HepG2 (cell line): ENCODE measurements around the gene SLC17A6. TPM values are rescaled to one million over a fixed set of nuclear protein-coding genes. Genes with fewer than 3 reads are reported as not detected.

Experiments used
- ATAC-seq: fragments of 200-7000 bp; cut with Tn5 transposase; 3 replicates; pipeline ENCODE4 v1.9.1; 2020; ENCODE audit warnings: mild to moderate bottlenecking, moderate library complexity
- BruUV-seq: library from RNA; stranded (reverse); fragments of 400-500 nt; replicated peaks from 2 replicates; lab custom pipeline; 2021; lab: Mats Ljungman, UMichigan
- CTCF ChIA-PET: fragments of 300-600 bp; formaldehyde crosslinking; extraction: SDS; loops from one replicate; lab custom pipeline; 2021; ENCODE audit warnings: low total read pairs, inconsistent platforms, low intra/inter-chr PET ratio; lab: Yijun Ruan, JAX
- POLR2A ChIA-PET: fragments of 350-600 bp; sonication (Branson Sonifier 250); formaldehyde crosslinking; loops from one replicate; lab custom pipeline; 2020; ENCODE audit warnings: antibody characterized with exemption, inconsistent platforms; lab: Yijun Ruan, JAX
- DNase-seq: peaks from one replicate; pipeline ENCODE4 v3.0.0-alpha.2; 2015; ENCODE audit warnings: low spot score
- FAIRE-seq: peaks from 3 replicates; lab custom pipeline; 2011; peaks lifted over from hg19 to GRCh38; lab: Jason Lieb, UNC
- H2AFZ ChIP-seq: one replicate; pipeline ENCODE4 v1.6.1; 2011; ENCODE audit warnings: low read length, inconsistent platforms
- H3K27ac ChIP-seq: fragments of 300-600 bp; 3 replicates; pipeline ENCODE4 v1.8.0; 2011; ENCODE audit warnings: mixed run types, mild to moderate bottlenecking, mixed read lengths, low read length, inconsistent platforms; ENCODE audit not compliant: insufficient read depth; ENCODE audit errors: extremely low read length
- H3K27me3 ChIP-seq, 2 experiments: fragments of 200-600 bp in 1 of 2; 2 replicates in 1 of 2; 3 replicates in 1 of 2; pipeline versions ENCODE4 v1.6.0 to v1.8.0; 2011; ENCODE audit warnings: low read length in 2 of 2, mild to moderate bottlenecking in 2 of 2, moderate library complexity in 2 of 2, inconsistent platforms in 1 of 2; ENCODE audit not compliant: insufficient read depth in 2 of 2, control insufficient read depth in 1 of 2
- H3K36me3 ChIP-seq, 2 experiments: fragments of 200-600 bp in 1 of 2; replicated peaks in 1 of 2; 2 replicates in 1 of 2; 3 replicates in 1 of 2; pipeline versions ENCODE4 v1.5.1 to v1.8.0; 2011; ENCODE audit warnings: low read length in 2 of 2, inconsistent platforms in 1 of 2; ENCODE audit not compliant: insufficient read depth in 2 of 2, control insufficient read depth in 1 of 2
- H3K4me1 ChIP-seq: 2 replicates; pipeline ENCODE4 v1.5.1; 2012; ENCODE audit warnings: low read length, inconsistent platforms; ENCODE audit not compliant: insufficient read depth
- H3K4me2 ChIP-seq: 2 replicates; pipeline ENCODE4 v1.6.0; 2011; ENCODE audit warnings: low read depth, low read length, inconsistent platforms
- H3K4me3 ChIP-seq, 3 experiments: fragments of 200-600 bp in 1 of 3; sonication (generic), shearing (Covaris generic) in 1 of 3; replicated peaks in 1 of 3; 2 replicates each; pipeline ENCODE4 v1.5.1; 2011 to 2016; ENCODE audit warnings: low read length in 3 of 3, inconsistent platforms in 2 of 3, low read depth in 2 of 3, mild to moderate bottlenecking in 2 of 3, control low read depth in 1 of 3, mixed read lengths in 1 of 3; ENCODE audit not compliant: insufficient read depth in 1 of 3
- H3K79me2 ChIP-seq: one replicate; pipeline ENCODE4 v1.6.1; 2011; ENCODE audit warnings: low read length, inconsistent platforms; ENCODE audit not compliant: insufficient read depth
- H3K9ac ChIP-seq: 2 replicates; pipeline ENCODE4 v1.6.0; 2011; ENCODE audit warnings: mild to moderate bottlenecking, low read depth, low read length, inconsistent platforms; ENCODE audit not compliant: insufficient read depth
- H3K9me3 ChIP-seq: 2 replicates; pipeline ENCODE4 v1.5.1; 2012; ENCODE audit warnings: mild to moderate bottlenecking, low read length
- H4K20me1 ChIP-seq: 2 replicates; pipeline ENCODE4 v1.6.0; 2011; ENCODE audit warnings: inconsistent platforms, mild to moderate bottlenecking, low read length, moderate library complexity; ENCODE audit not compliant: insufficient read depth
- CCDC6 ChIP-seq: sonication (generic); formaldehyde crosslinking; IDR thresholded peaks from 2 replicates; pipeline ENCODE4 v1.8.1; 2022; ENCODE audit warnings: mild to moderate bottlenecking, missing genetic modification reagents, moderate library complexity
- FOXA3 ChIP-seq: IDR thresholded peaks from 2 replicates; pipeline ENCODE4 v1.6.1; 2016; ENCODE audit warnings: missing genetic modification reagents, missing compliant biosample characterization
- KDM6A ChIP-seq: IDR thresholded peaks from 2 replicates; pipeline ENCODE4 v1.6.1; 2016; ENCODE audit warnings: low read depth
- KMT2B ChIP-seq: IDR thresholded peaks from 2 replicates; pipeline ENCODE4 v1.6.1; 2016; ENCODE audit warnings: missing genetic modification reagents, missing compliant biosample characterization
- MTA3 ChIP-seq: sonication (generic); formaldehyde crosslinking; IDR thresholded peaks from 2 replicates; pipeline ENCODE4 v1.4.0; 2020; ENCODE audit warnings: missing genetic modification reagents
- NFIC ChIP-seq: IDR thresholded peaks from 2 replicates; pipeline ENCODE4 v1.6.1; 2012; ENCODE audit warnings: mild to moderate bottlenecking, low read length, inconsistent platforms
- NPAS2 ChIP-seq: sonication (generic); formaldehyde crosslinking; IDR thresholded peaks from 2 replicates; pipeline ENCODE4 v1.8.0; 2022; ENCODE audit warnings: mild to moderate bottlenecking, missing genetic modification reagents, borderline replicate concordance
- NR1H2 ChIP-seq: sonication (generic); formaldehyde crosslinking; IDR thresholded peaks from 2 replicates; pipeline ENCODE4 v1.8.1; 2022; ENCODE audit warnings: low read depth, missing genetic modification reagents, borderline replicate concordance
- PAX8 ChIP-seq: sonication (generic); formaldehyde crosslinking; IDR thresholded peaks from 2 replicates; pipeline ENCODE4 v1.8.0; 2022; ENCODE audit warnings: mild to moderate bottlenecking, missing genetic modification reagents, borderline replicate concordance
- POLR2AphosphoS2 ChIP-seq: IDR thresholded peaks from 2 replicates; pipeline ENCODE4 v1.6.1; 2011; ENCODE audit warnings: low read depth, low read length, improper control_type of control experiment
- SRSF9 ChIP-seq: fragments of 200-400 bp; formaldehyde crosslinking; IDR thresholded peaks from 2 replicates; pipeline ENCODE4 v1.6.1; 2018; ENCODE audit warnings: borderline replicate concordance, mild to moderate bottlenecking, low read depth, low read length; ENCODE audit not compliant: insufficient read depth, poor library complexity, severe bottlenecking
- ZNF292 ChIP-seq: sonication (generic); formaldehyde crosslinking; IDR thresholded peaks from 2 replicates; pipeline ENCODE4 v1.8.1; 2022; ENCODE audit warnings: mild to moderate bottlenecking, low read depth, missing genetic modification reagents, borderline replicate concordance
- ZNF670 ChIP-seq: sonication (generic); formaldehyde crosslinking; IDR thresholded peaks from 2 replicates; pipeline ENCODE4 v1.8.0; 2022; ENCODE audit warnings: mild to moderate bottlenecking, missing genetic modification reagents, borderline replicate concordance
- ZNF746 ChIP-seq: sonication (generic); formaldehyde crosslinking; IDR thresholded peaks from 2 replicates; pipeline ENCODE4 v1.8.0; 2022; ENCODE audit warnings: mild to moderate bottlenecking, missing genetic modification reagents
- ZNF75D ChIP-seq: sonication (generic); formaldehyde crosslinking; IDR thresholded peaks from 2 replicates; pipeline ENCODE4 v1.8.1; 2023; ENCODE audit warnings: missing genetic modification reagents, mild to moderate bottlenecking, borderline replicate concordance
- ZNF777 ChIP-seq: sonication (generic); formaldehyde crosslinking; IDR thresholded peaks from 2 replicates; pipeline ENCODE4 v1.4.0; 2020; ENCODE audit warnings: missing genetic modification reagents
- WGBS: methylation state at CpG from one replicate; pipeline ENCODE4 v1.1.6; 2017; ENCODE audit warnings: low lambda C conversion rate; 5-methylcytosine and 5-hydroxymethylcytosine counted together
- in situ Hi-C: cut with HindIII; loops from 2 replicates; pipeline ENCODE4 v1.10.0; 2017; ENCODE audit warnings: low pct_unique_long_range_greater_than_20kb; ENCODE audit not compliant: extremely low pct_ligation_motif_present
- intact Hi-C: fragments of 100-400 bp; cut with micrococcal nuclease; formaldehyde crosslinking; loops from one replicate; pipeline ENCODE4 v1.10.0; 2022; ENCODE audit not compliant: unreplicated experiment
- polyA plus RNA-seq, 8 experiments: library from polyadenylated mRNA; depleted of rRNA in 3 of 8; stranded (reverse) in 7 of 8; unstranded in 1 of 8; fragments of >200 nt; fragmentation: Illumina TruSeq in 4 of 8; extraction: Trizol in 4 of 8; gene quantifications; 2 replicates each; pipeline versions ENCODE4 v1.2.1 to v1.2.3, GENCODE V29; 2011 to 2016; ENCODE audit warnings: low read depth in 4 of 8, missing spikeins in 1 of 8, mixed read lengths in 1 of 8; ENCODE audit not compliant: insufficient read depth in 1 of 8
- total RNA-seq, 5 experiments: library from RNA; depleted of rRNA; stranded (reverse); fragments of >200 nt; fragmentation: Illumina TruSeq; extraction: Trizol; gene quantifications; 2 replicates each; pipeline ENCODE4 v1.2.3, GENCODE V29; 2016; ENCODE audit warnings: low read depth in 1 of 5
- TF ChIP-seq, protein P1 (sequence below): IDR thresholded peaks from 2 replicates; pipeline ENCODE4 v1.6.1; 2012; ENCODE audit warnings: low read length, improper control_type of control experiment
- TF ChIP-seq, protein P2 (sequence below): sonication (generic); formaldehyde crosslinking; IDR thresholded peaks from 2 replicates; pipeline ENCODE4 v1.4.0; 2020; ENCODE audit warnings: mild to moderate bottlenecking, missing genetic modification reagents
- TF ChIP-seq, protein P3 (sequence below): sonication (generic); formaldehyde crosslinking; IDR thresholded peaks from 2 replicates; pipeline ENCODE4 v1.5.0; 2020; ENCODE audit warnings: missing genetic modification reagents, mild to moderate bottlenecking, borderline replicate concordance

Gene SLC17A6
- total and polyA plus RNA-seq, 2 of the 13 experiments (the other 11 are each of a cell fraction or from before 2014, with no cell fraction given) = not detected

DNA sequence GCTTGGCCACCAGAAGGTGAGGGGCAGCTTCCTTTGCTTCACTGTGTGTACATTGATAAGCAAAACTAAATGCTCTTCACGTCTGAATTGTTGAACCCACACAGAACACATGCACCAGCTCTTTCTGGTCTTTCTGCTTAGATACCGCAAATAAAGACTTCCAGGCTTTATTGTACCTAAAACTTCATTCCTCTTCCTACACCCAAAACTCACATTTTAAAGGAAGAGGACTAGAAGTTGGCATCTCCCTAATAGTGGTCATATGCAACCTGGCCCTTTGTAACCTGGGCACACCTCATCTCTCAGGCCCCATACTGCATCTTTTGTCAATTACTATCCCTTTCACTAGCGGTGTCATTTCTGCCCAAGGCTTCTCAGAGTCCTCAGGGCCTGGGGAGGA is 5.9 kb downstream of the SLC17A6 start:
- no TSS peak for BruUV-seq
- FAIRE-seq = no peak
- intact Hi-C loops = no loop called here
- H4K20me1 ChIP-seq = no peaks in the 10 kb centered on the region
- ChIA-PET CTCF (no interaction called here), POLR2A (no interaction called here)
- H3K4me2 ChIP-seq = no peak overlapping the region
- 2% methylated on average over 3 of the region's 3 CpGs for WGBS
- no peak for ATAC-seq
- H3K27ac ChIP-seq = no peak overlapping the region
- no peaks in the 10 kb centered on the region for H3K36me3 ChIP-seq
- H3K9ac ChIP-seq = no peak overlapping the region
- peaks cover 10 to 40% of the 10 kb centered on the region in 2 experiments; a peak in 4 of 5 replicates for H3K27me3 ChIP-seq
- no peaks in the 10 kb centered on the region for H3K9me3 ChIP-seq
- in situ Hi-C loops = no loop called here
- no peaks in the 10 kb centered on the region for H3K4me1 ChIP-seq
- no peaks in the 10 kb centered on the region for H3K79me2 ChIP-seq
- TF ChIP-seq NR1H2 (no peak), ZNF75D (CRISPR knock-in tag) (no peak), POLR2AphosphoS2 (no peak), ZNF670 (CRISPR knock-in tag) (no peak), CCDC6 (CRISPR knock-in tag) (no peak), ZNF777 (CRISPR knock-in tag) (no peak), NFIC (no peak), MTA3 (CRISPR knock-in tag) (no peak), KDM6A (CRISPR knock-in tag) (no peak), PAX8 (CRISPR knock-in tag) (no peak), NPAS2 (CRISPR knock-in tag) (no peak), ZNF746 (no peak), ZNF292 (CRISPR knock-in tag) (no peak), KMT2B (no peak), SRSF9 (no peak), FOXA3 (CRISPR knock-in tag) (no peak)
- TF ChIP-seq, protein P1, sequence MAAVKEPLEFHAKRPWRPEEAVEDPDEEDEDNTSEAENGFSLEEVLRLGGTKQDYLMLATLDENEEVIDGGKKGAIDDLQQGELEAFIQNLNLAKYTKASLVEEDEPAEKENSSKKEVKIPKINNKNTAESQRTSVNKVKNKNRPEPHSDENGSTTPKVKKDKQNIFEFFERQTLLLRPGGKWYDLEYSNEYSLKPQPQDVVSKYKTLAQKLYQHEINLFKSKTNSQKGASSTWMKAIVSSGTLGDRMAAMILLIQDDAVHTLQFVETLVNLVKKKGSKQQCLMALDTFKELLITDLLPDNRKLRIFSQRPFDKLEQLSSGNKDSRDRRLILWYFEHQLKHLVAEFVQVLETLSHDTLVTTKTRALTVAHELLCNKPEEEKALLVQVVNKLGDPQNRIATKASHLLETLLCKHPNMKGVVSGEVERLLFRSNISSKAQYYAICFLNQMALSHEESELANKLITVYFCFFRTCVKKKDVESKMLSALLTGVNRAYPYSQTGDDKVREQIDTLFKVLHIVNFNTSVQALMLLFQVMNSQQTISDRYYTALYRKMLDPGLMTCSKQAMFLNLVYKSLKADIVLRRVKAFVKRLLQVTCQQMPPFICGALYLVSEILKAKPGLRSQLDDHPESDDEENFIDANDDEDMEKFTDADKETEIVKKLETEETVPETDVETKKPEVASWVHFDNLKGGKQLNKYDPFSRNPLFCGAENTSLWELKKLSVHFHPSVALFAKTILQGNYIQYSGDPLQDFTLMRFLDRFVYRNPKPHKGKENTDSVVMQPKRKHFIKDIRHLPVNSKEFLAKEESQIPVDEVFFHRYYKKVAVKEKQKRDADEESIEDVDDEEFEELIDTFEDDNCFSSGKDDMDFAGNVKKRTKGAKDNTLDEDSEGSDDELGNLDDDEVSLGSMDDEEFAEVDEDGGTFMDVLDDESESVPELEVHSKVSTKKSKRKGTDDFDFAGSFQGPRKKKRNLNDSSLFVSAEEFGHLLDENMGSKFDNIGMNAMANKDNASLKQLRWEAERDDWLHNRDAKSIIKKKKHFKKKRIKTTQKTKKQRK = no peak
- TF ChIP-seq, protein P2, sequence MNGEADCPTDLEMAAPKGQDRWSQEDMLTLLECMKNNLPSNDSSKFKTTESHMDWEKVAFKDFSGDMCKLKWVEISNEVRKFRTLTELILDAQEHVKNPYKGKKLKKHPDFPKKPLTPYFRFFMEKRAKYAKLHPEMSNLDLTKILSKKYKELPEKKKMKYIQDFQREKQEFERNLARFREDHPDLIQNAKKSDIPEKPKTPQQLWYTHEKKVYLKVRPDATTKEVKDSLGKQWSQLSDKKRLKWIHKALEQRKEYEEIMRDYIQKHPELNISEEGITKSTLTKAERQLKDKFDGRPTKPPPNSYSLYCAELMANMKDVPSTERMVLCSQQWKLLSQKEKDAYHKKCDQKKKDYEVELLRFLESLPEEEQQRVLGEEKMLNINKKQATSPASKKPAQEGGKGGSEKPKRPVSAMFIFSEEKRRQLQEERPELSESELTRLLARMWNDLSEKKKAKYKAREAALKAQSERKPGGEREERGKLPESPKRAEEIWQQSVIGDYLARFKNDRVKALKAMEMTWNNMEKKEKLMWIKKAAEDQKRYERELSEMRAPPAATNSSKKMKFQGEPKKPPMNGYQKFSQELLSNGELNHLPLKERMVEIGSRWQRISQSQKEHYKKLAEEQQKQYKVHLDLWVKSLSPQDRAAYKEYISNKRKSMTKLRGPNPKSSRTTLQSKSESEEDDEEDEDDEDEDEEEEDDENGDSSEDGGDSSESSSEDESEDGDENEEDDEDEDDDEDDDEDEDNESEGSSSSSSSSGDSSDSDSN (CRISPR knock-in tag) = no peak
- TF ChIP-seq, protein P3, sequence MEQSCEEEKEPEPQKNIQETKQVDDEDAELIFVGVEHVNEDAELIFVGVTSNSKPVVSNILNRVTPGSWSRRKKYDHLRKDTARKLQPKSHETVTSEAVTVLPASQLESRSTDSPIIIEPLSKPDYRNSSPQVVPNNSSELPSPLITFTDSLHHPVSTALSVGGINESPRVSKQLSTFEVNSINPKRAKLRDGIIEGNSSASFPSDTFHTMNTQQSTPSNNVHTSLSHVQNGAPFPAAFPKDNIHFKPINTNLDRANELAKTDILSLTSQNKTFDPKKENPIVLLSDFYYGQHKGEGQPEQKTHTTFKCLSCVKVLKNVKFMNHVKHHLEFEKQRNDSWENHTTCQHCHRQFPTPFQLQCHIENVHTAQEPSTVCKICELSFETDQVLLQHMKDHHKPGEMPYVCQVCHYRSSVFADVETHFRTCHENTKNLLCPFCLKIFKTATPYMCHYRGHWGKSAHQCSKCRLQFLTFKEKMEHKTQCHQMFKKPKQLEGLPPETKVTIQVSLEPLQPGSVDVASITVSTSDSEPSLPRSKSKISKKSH (CRISPR knock-in tag) = no peak
- no peak for DNase-seq
- no peak overlapping the region for H2AFZ ChIP-seq
- H3K4me3 ChIP-seq = no peak overlapping the region
